ENCODE data around the gene TSPAN7.

- no peak for TF ChIP-seq CTCF (IDR thresholded peaks at IDR 0.05)
- TF ChIP-seq POLR2AphosphoS5 (IDR thresholded peaks at IDR 0.05), result no peak
- no peak for TF ChIP-seq EP300 (IDR thresholded peaks at IDR 0.05)
- no peak for TF ChIP-seq POLR2A (IDR thresholded peaks at IDR 0.05)
Measured at GRCh38 chrX:38607976-38608375, 46.6 kb downstream of the TSPAN7 start.

Measured in suprapubic skin (tissue), 4 donors.